OCI-M2 (cell line): ENCODE measurements around the gene ADORA2B.
"Not testable (repeated sequence)": the region's sequence is repeated elsewhere in the genome, so short reads cannot be mapped to it uniquely, and the experiment has no call there.

Experiments
- DNase-seq: peaks from one replicate; lab custom pipeline; 2025; ENCODE audit not compliant: unreplicated experiment; lab: John Stamatoyannopoulos, UW

Gene ADORA2B

GRCh38 chr17:15921640-15922039 is 23.3 kb upstream of the ADORA2B start:
- no peak for DNase-seq

- no peak for DNase-seq
Measured at GRCh38 chr17:15922586-15922985, 22.3 kb upstream of the ADORA2B start.

- DNase-seq: no peak
Measured at GRCh38 chr17:15926039-15926740, 18.7 kb upstream of the ADORA2B start.

- no peak for DNase-seq
Measured at GRCh38 chr17:15928286-15928785, 16.6 kb upstream of the ADORA2B start.

- no peak for DNase-seq
Measured at GRCh38 chr17:15929941-15930340, 15.0 kb upstream of the ADORA2B start.

GRCh38 chr17:15930426-15930825 is 14.5 kb upstream of the ADORA2B start:
- DNase-seq: no peak

- no peak for DNase-seq
Measured at GRCh38 chr17:15931394-15931793, 13.5 kb upstream of the ADORA2B start.

GRCh38 chr17:15934866-15935265 is 10.1 kb upstream of the ADORA2B start:
- no peak for DNase-seq

- no peak for DNase-seq
Measured at GRCh38 chr17:15935891-15936290, 9.0 kb upstream of the ADORA2B start.

GRCh38 chr17:15936481-15936880 is 8.4 kb upstream of the ADORA2B start:
- DNase-seq: not testable (repeated sequence)

- no peak for DNase-seq
Measured at GRCh38 chr17:15941781-15942180, 3.1 kb upstream of the ADORA2B start.

- no peak for DNase-seq
Measured at GRCh38 chr17:15942207-15942833, 2.6 kb upstream of the ADORA2B start.

- DNase-seq: no peak
Measured at GRCh38 chr17:15943971-15944758, 765 bp upstream of the ADORA2B start.

GRCh38 chr17:15945527-15946191 is 729 bp downstream of the ADORA2B start:
- no peak for DNase-seq

- DNase-seq: no peak
Measured at GRCh38 chr17:15946611-15947120, 1.7 kb downstream of the ADORA2B start.

GRCh38 chr17:15947271-15947670 is 2.3 kb downstream of the ADORA2B start:
- no peak for DNase-seq

GRCh38 chr17:15947976-15948752 is 3.2 kb downstream of the ADORA2B start:
- no peak for DNase-seq

GRCh38 chr17:15951368-15952047 is 6.6 kb downstream of the ADORA2B start:
- DNase-seq: no peak

- no peak for DNase-seq
Measured at GRCh38 chr17:15952048-15952532, 7.2 kb downstream of the ADORA2B start.
